GM18519 (cell line): ENCODE data around the gene PRSS35.
A peak's percentile ranks its signal among the peaks of the same experiment; 100 is the strongest.
"Not testable (repeated sequence)": the region's sequence is repeated elsewhere in the genome, so short reads cannot be mapped to it uniquely, and the experiment has no call there.

Source experiments
- ATAC-seq: cut with Tn5 transposase; IDR thresholded peaks from one replicate; pipeline ENCODE4 v1.9.1; 2021; ENCODE audit warnings: mild to moderate bottlenecking, moderate library complexity; ENCODE audit not compliant: unreplicated experiment, low FRiP score

The PRSS35 gene

GRCh38 chr6:83514866-83515466, 2.6 kb downstream of the PRSS35 start:
- ATAC-seq = peak; percentile 45

- no peak for ATAC-seq
These were observed 5.2 kb downstream of the PRSS35 start for GRCh38 chr6:83517500-83517899.

GRCh38 chr6:83518816-83519480, 6.6 kb downstream of the PRSS35 start:
- ATAC-seq = no peak

- peak; percentile 89 for ATAC-seq
These were observed 23.8 kb downstream of the PRSS35 start for GRCh38 chr6:83536034-83536646.

GRCh38 chr6:83536647-83537589, 24.6 kb downstream of the PRSS35 start:
- ATAC-seq = no peak

GRCh38 chr6:83539678-83540077, 27.3 kb downstream of the PRSS35 start:
- ATAC-seq = no peak

- no peak for ATAC-seq
These were observed 34.3 kb downstream of the PRSS35 start for GRCh38 chr6:83546636-83547035.

- ATAC-seq = not testable (repeated sequence)
These were observed 38.1 kb downstream of the PRSS35 start for GRCh38 chr6:83550482-83550881.

GRCh38 chr6:83551748-83552147, 39.4 kb downstream of the PRSS35 start:
- not testable (repeated sequence) for ATAC-seq

GRCh38 chr6:83556871-83557270, 44.5 kb downstream of the PRSS35 start:
- ATAC-seq = no peak

GRCh38 chr6:83558975-83559374, 46.6 kb downstream of the PRSS35 start:
- no peak for ATAC-seq

GRCh38 chr6:83571663-83572185, 59.4 kb downstream of the PRSS35 start:
- not testable (repeated sequence) for ATAC-seq

GRCh38 chr6:83574783-83575182, 62.4 kb downstream of the PRSS35 start:
- no peak for ATAC-seq
